DOHH2 (cell line): ENCODE data around the gene TSPAN4.

Experiments used
- EZH2phosphoT487 ChIP-seq: fragments of 200-600 bp; sonication (generic); IDR thresholded peaks from 2 replicates; pipeline ENCODE4 v1.6.1; 2017; ENCODE audit warnings: borderline replicate concordance, mild to moderate bottlenecking, antibody characterized with exemption, low read length, moderate library complexity, mixed read lengths
- TF ChIP-seq, protein P1 (sequence below): fragments of 200-600 bp; sonication (generic); IDR thresholded peaks from one replicate; pipeline ENCODE4 v1.5.1; 2014; ENCODE audit warnings: antibody characterized with exemption, mild to moderate bottlenecking, low read depth, low read length; ENCODE audit not compliant: poor library complexity, severe bottlenecking

GRCh38 chr11:884578-885070 lies 42.0 kb downstream of the TSPAN4 start:
- TF ChIP-seq, protein P1, sequence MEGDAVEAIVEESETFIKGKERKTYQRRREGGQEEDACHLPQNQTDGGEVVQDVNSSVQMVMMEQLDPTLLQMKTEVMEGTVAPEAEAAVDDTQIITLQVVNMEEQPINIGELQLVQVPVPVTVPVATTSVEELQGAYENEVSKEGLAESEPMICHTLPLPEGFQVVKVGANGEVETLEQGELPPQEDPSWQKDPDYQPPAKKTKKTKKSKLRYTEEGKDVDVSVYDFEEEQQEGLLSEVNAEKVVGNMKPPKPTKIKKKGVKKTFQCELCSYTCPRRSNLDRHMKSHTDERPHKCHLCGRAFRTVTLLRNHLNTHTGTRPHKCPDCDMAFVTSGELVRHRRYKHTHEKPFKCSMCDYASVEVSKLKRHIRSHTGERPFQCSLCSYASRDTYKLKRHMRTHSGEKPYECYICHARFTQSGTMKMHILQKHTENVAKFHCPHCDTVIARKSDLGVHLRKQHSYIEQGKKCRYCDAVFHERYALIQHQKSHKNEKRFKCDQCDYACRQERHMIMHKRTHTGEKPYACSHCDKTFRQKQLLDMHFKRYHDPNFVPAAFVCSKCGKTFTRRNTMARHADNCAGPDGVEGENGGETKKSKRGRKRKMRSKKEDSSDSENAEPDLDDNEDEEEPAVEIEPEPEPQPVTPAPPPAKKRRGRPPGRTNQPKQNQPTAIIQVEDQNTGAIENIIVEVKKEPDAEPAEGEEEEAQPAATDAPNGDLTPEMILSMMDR = no peak
- no peak for TF ChIP-seq EZH2phosphoT487
